NCI-H748 (cell line): ENCODE measurements around the gene OR1B1.
"Not testable (repeated sequence)": the region's sequence is repeated elsewhere in the genome, so short reads cannot be mapped to it uniquely, and the experiment has no call there.

Experiments used
- DNase-seq: peaks from one replicate; lab custom pipeline; 2025; ENCODE audit not compliant: unreplicated experiment; lab: John Stamatoyannopoulos, UW

The OR1B1 gene

DNA sequence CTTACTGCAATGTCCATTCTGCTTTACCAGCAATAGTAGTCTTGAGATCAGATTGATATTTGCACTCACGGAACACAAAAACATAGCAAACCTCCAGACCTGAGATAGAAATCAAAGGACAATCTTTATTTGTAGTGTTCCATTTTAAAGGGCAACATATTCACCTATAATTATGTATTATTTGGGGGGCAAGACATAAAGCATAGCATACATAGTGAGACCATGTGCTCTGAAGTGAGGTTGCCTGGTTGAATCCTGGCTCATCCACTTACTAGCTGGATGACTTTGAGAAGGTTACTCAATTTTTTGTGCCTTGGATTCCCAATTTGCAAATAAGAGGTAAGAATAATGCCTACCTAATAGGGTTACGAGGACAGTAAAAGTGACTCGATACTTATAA lies at the start of gene OR1B1:
TSS of gene OR1B1 (minus strand) at position 101 of the 400 bp plus-strand sequence.
- no peak for DNase-seq

GRCh38 chr9:122695696-122696095 lies 38.3 kb upstream of the OR1B1 start:
- DNase-seq: no peak

GRCh38 chr9:122684851-122685250 lies 27.4 kb upstream of the OR1B1 start:
- no peak for DNase-seq

DNA sequence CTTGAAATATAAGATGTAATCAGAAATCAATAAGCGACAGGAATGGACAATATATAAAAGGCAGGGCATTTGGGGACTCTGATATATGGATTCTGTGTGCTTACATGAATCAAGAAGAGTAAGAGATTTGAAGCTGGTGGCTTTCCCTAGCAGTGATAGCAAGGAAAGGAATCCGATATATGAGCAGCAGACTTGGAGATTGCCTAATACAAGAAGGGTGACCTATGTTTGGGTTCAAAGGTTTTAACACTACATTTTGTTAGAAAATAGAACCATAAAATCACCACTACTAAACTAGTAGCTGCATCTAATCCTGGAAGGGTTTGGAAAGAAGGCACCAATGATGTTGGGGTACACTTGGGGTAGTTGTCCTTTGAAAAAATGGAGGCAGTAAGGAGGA lies 15.1 kb upstream of the OR1B1 start:
- DNase-seq: no peak

DNA sequence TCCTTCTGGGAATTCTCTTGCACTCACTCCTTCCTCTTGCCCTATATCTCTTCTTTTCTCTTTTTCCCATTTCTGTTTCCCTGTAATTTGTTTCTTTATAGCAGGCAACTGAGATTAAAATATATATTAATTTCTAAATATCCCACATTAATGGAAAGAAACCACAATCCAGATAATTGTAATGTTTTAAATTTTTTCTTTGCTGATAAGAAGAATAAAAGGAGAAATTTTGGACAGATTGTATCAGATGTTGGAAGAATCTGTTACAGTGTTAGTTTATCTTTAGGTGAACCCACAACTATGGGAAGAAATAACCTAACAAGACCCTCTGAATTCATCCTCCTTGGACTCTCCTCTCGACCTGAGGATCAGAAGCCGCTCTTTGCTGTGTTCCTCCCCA lies 4.0 kb upstream of the OR1B1 start, which contains the start of gene OR1L1:
TSS of gene OR1L1 (plus strand) at position 301 of the 400 bp plus-strand sequence. CDS start at position 301, 0 bp downstream.
- no peak for DNase-seq

DNA sequence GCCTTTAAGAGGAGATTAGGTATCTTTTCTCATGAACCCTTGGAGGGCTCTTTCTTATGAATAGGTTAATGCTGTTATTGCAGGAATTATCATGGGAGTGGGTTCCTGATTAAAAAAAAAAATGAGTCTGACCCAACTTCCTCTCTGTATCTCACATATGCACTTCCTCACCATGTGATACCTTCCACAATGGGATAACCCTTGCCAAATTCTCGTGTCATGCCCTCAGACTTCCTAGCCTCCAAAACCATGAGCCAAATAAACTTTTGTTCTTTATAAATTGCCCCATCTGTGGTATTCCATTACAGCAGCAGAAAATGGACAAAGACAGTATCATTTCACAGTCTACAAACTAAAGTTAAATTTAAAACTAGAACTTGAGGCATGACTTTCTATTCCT lies 1.0 kb downstream of the OR1B1 start:
- no peak for DNase-seq

GRCh38 chr9:122642226-122642625 lies 15.2 kb downstream of the OR1B1 start:
- DNase-seq: no peak

GRCh38 chr9:122619996-122620395 lies 37.4 kb downstream of the OR1B1 start:
- DNase-seq: no peak

GRCh38 chr9:122614362-122614761 lies 43.1 kb downstream of the OR1B1 start, which contains the start of gene OR1Q1:
Gene OR1Q1, plus strand, starts transcription at chr9:122614738. Its CDS starts 0 bp downstream, at chr9:122614738.
- DNase-seq: no peak

DNA sequence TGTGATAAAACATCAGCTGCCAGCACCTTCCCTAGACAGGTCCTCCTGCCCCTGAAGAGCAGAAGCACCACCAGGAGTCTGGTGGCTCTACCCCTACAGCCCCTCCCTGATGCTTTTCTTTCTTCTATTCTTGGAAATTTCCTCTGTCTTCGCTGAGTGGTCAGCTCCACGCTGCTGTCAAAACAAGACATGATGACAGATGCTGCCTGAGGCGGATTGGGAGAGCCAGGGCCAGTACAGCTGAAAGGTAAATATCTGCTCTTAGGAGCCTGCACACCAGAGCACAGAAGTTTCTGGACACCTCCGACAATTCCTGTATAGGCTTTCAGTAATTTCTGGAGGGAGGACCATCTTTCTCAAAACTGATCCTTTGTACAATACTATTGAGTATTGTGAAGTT lies 47.6 kb downstream of the OR1B1 start:
- DNase-seq: no peak

- no peak for DNase-seq
Measured at GRCh38 chr9:122606587-122606986, 50.8 kb downstream of the OR1B1 start.

DNA sequence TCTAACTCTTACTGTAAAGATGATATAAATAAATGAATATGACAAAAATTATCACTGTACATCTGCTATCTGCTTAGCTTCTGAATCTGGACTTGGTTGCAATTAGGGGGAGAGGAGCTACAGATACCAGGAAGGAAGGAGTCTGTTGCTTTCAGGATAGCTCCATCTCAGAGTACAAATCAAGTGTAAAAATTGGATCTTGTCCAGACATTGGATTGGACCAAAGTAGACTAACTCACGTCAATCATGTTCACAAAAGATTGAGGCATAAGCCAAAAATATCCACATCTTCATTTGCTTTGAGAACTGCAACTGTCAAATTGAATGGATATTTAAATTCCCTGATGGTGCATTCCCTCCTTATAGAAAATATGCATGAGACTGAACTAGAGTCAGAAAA lies 51.7 kb downstream of the OR1B1 start:
- no peak for DNase-seq

DNA sequence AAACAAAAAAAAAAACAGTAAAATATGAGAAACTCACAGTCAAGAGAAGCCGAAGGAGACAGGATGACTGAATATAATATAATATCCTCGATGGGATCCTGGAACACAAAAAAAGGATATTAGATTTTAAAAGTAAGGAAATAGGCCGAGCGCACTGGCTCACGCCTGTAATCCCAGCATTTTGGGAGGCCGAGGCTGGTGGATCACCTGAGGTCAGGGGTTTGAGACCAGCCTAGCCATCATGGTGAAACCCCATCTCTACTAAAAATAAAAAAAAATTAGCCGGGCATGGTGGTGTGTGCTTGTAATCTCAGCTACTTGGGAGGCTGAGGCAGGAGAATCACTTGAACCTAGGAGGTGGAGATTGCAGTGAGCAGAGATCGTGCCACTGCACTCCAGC lies 74.1 kb downstream of the OR1B1 start, which contains the start of gene OR1L8:
TSS of gene OR1L8 (minus strand) at position 101 of the 400 bp plus-strand sequence. CDS start 14,907 bp downstream, outside the sequence.
- DNase-seq: not testable (repeated sequence)

DNA sequence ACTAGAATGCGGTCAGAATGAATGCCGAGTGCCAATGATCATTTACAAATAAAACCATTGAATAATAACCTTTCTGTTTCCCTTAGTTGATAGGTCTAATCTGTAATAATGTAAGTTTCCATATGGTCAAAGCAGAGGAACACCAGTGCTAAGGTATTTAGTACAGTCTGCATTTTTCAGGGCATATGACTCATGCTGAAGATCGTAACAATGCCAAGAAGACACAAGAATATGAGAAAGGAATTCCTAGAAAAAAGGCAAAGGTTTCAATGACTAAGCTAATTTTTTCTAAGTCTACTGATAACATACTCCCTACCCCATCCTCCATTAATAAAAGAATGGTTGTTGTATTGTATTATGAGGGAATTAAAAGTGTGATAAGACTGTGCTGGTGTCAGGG lies 77.1 kb downstream of the OR1B1 start:
- DNase-seq: no peak

DNA sequence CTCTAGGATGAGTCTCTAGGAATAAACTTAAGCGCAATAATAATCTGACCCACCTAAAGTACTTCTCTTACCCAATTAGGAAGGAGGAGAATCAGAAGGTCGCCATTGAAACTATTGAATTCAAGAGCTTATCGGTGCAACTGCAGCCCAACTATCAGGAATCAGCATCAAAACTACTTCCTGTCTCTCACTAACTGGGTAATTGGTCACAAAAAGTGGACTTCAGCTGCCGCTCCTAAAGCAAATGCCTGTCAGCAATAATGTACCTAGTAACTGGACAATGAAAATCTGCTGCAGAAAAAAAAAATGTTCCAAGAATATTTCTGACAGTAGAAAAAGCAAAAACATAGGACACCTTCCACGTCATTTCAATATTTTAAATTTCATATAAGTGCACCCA lies 77.6 kb downstream of the OR1B1 start:
- no peak for DNase-seq
